AG10803 (cell line): ENCODE measurements around the gene PPP1R1C.
"Not testable (repeated sequence)": the region's sequence is repeated elsewhere in the genome, so short reads cannot be mapped to it uniquely, and the experiment has no call there.

ENCODE experiments used
- DNase-seq: peaks from one replicate; pipeline ENCODE4 v3.0.0; 2010; ENCODE audit warnings: low read depth
- H3K4me3 ChIP-seq: 2 replicates; pipeline ENCODE4 v1.5.1; 2011; ENCODE audit warnings: mild to moderate bottlenecking, low read length, control low read depth
- TF ChIP-seq, protein P1 (sequence below): conservative IDR thresholded peaks from 2 replicates; pipeline ENCODE4 v1.5.1; 2011; ENCODE audit warnings: mild to moderate bottlenecking, low read length, control low read depth, inconsistent platforms

The PPP1R1C gene

DNA sequence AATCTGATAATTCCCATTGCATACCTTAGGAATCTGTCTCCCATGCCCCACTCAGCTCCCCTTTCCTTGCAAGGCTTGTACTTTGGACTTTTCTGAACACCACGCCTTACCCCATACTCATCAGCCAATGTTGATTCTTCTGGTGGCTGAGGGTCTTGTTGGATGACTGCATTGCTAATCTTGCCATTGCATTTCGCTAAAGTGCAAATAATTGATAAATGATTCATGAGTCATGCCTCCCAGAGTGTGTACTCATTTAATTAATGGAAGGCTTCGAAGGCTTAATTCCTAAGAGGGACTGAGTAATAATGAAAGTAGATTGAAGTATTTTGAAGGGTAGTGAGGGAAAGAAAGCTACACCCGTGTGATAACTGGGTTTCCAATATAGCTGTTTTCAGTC, 28.0 kb upstream of the PPP1R1C start:
- no peak for DNase-seq
- no peak overlapping the region for H3K4me3 ChIP-seq
- TF ChIP-seq, protein P1, sequence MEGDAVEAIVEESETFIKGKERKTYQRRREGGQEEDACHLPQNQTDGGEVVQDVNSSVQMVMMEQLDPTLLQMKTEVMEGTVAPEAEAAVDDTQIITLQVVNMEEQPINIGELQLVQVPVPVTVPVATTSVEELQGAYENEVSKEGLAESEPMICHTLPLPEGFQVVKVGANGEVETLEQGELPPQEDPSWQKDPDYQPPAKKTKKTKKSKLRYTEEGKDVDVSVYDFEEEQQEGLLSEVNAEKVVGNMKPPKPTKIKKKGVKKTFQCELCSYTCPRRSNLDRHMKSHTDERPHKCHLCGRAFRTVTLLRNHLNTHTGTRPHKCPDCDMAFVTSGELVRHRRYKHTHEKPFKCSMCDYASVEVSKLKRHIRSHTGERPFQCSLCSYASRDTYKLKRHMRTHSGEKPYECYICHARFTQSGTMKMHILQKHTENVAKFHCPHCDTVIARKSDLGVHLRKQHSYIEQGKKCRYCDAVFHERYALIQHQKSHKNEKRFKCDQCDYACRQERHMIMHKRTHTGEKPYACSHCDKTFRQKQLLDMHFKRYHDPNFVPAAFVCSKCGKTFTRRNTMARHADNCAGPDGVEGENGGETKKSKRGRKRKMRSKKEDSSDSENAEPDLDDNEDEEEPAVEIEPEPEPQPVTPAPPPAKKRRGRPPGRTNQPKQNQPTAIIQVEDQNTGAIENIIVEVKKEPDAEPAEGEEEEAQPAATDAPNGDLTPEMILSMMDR: no peak

DNA sequence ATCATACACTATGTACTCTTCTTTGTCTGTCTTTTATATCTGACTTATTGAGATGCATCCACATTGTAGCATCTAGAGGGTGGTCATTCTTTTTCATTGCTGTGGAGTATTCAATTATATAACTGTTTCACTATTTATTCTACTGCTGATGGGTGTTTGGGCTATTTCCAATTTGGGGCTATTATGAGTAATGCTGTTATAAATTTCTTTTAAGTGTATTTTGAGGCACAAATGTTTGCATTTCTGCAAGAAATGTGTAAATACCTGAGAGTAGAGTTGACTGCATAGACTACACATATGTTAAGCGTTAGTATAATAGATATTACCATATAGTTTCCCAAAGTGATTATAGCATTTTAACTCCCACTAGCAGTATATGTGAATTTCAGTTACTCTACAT, 26.9 kb upstream of the PPP1R1C start:
- TF ChIP-seq, protein P1: no peak
- DNase-seq: no peak
- no peak overlapping the region for H3K4me3 ChIP-seq

DNA sequence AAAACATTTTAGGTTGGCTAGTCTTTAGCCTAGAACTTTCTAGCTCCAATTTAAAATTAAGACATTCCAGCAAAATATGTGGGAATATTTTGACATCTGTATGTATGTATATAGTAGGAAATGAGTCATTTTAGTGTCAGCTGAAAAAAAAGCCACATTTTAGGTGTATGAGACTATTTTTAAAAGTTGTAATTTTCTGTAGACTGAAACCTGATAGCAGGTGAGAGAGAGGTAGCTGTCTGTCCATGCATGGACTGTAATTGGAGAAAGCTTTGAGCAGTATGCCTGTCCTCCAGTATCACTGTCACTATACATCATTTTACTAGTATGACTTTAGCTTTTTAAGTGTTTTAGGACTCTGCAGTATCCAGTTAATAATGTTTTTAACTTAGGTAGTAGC, 26.1 kb upstream of the PPP1R1C start:
- DNase-seq: no peak
- H3K4me3 ChIP-seq: no peak overlapping the region
- TF ChIP-seq, protein P1: no peak

DNA sequence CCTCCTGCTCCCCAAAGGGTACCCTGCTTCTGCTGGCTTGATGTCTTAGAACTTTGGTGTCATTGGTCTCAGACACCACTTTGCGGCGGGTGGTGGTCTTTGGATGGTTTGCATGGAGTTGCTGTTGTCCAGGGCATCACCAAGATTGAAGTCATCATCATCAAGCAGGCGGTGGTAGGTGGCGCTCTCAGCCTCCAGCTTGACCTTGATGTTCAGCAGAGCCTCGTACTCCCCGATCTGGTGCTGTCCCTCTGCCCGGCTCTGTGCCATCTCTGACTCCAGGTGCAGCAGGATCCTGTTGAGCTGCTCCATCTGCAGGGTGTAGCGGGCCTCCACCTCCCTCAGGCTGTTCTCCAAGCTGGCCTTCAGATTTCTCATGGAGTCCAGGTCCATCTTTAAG, 24.5 kb upstream of the PPP1R1C start:
- not testable (repeated sequence) for H3K4me3 ChIP-seq, DNase-seq

DNA sequence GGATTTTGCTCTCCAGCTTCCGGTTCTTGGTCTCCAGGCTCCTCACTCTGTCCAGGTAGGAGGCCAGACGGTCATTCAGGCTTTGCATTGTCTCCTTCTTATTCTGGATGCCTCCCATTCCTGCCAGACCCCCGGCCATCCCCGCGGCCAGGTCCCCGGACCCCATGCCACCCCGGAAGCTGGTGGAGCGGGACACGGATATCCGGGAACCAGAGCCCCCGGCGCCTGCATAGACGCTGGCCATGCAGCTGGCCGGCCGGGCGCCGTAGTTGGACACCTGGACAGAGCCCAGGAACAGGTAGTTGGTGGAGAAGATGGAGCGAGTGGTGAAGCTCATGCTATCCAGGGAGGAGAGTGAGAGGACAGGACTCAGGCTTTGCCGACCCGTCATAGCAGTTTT, 23.5 kb upstream of the PPP1R1C start:
- no peak overlapping the region for H3K4me3 ChIP-seq
- no peak for DNase-seq
- TF ChIP-seq, protein P1: no peak

DNA sequence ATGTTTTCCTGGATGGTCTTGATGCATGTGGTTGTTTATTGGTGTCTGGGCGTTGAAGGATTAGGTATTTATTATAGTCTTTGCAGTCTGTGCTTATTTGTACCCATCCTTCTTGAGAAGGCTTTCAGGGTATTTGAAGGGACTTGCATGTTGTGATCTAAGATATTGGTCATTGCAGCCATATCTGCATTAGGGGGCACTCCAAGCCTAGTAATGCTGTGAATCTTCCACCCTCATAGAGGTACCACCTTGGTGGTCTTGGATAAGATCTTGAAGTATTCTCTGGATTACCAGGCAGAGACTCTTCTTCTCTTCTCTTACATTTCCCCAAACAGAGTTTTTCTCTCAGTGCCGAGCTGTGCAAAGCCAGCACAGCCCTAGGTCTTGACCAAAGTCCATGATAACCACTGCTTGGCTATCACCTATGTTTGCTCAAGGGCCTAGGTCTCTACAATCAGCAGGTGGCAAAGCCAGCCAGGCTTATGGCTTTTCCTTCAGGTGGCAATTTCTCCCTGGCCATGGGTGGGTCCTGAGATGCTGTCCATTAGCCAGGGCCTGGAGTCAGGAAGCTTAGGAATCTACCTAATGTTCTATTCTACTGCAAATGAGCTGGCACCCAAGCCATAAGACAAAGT, 15.4 kb upstream of the PPP1R1C start:
- DNase-seq: no peak
- TF ChIP-seq, protein P1: no peak

DNA sequence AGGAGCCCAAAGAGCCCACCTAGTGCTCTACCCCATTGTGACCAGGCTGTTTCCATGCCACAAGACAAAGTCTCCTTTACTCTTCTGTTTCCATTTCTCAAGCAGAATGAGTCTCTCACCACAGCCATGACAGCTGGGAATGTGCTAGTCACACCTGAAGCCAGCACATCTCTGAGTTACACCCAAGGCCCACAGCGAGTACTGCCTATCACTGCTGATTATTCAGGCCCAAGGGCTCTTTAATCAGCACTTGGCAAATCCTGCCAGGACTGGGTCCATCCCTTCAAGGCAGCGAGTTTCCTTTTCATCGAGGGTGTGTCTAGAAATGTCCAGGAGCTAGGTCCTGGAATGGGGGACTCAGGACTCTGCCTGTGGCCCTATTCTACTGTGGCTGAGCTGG, 14.6 kb upstream of the PPP1R1C start:
- TF ChIP-seq, protein P1: no peak
- DNase-seq: no peak
- H3K4me3 ChIP-seq: no peak overlapping the region

More for the DNA sequence above, 15.4 kb upstream of the PPP1R1C start:
- no peak overlapping the region for H3K4me3 ChIP-seq
